Psoas muscle (tissue), 8 donors: Measurements from ENCODE around the gene FBXO9. TPM values are rescaled to one million over a fixed set of nuclear protein-coding genes. Genes with fewer than 3 reads are reported as not detected.

Experiments
- ATAC-seq, 4 donors: fragments of 200-7000 bp; cut with Tn5 transposase; one replicate each; pipeline ENCODE4 v1.9.1; 2020; ENCODE audit warnings: moderate library complexity in 3 of 4, mild to moderate bottlenecking in 2 of 4
- DNase-seq, 2 donors: peaks; one replicate each; pipeline ENCODE4 v3.0.0-alpha.2; 2020
- H3K27ac ChIP-seq: fragments of 200-600 bp; one replicate; pipeline ENCODE4 v1.8.0; 2022
- H3K27me3 ChIP-seq, 3 donors: fragments of 200-600 bp in 1 of 3; one replicate each; pipeline versions ENCODE4 v1.6.1 to v1.8.0; 2013 to 2022; ENCODE audit warnings: low read length in 2 of 3, mild to moderate bottlenecking in 2 of 3, moderate library complexity in 1 of 3; ENCODE audit not compliant: insufficient read depth in 3 of 3
- H3K36me3 ChIP-seq, 2 donors: fragments of 200-600 bp in 1 of 2; one replicate each; pipeline versions ENCODE4 v1.6.1 to v1.8.0; 2013 to 2022; ENCODE audit warnings: low read depth in 1 of 2, mild to moderate bottlenecking in 1 of 2, moderate library complexity in 1 of 2; ENCODE audit not compliant: insufficient read depth in 1 of 2
- H3K4me1 ChIP-seq: fragments of 200-600 bp; one replicate; pipeline ENCODE4 v1.8.0; 2022
- H3K4me3 ChIP-seq: fragments of 200-600 bp; one replicate; pipeline ENCODE4 v1.8.0; 2022; ENCODE audit warnings: mild to moderate bottlenecking
- H3K9me3 ChIP-seq: fragments of 200-600 bp; one replicate; pipeline ENCODE4 v1.8.0; 2022
- CTCF ChIP-seq: fragments of 200-600 bp; IDR thresholded peaks from one replicate; pipeline ENCODE4 v1.8.0; 2022; ENCODE audit warnings: antibody characterized with exemption
- WGBS, 3 donors: extraction: QIAGEN DNeasy Blood & Tissue Kit; methylation state at CpG; one replicate each; pipeline versions ENCODE4 v1.1.6 to v1.1.7; 2013; 5-methylcytosine and 5-hydroxymethylcytosine counted together
- intact Hi-C, 2 donors: fragments of 100-400 bp; cut with DNase I; formaldehyde crosslinking; loops; one replicate each; pipeline versions ENCODE4 v1.11.0 to v1.14.2; 2022
- polyA plus RNA-seq, 3 donors: library from polyadenylated mRNA; stranded (reverse); fragments of 200-250 nt; gene quantifications; one replicate each; pipeline ENCODE4 v1.2.3, GENCODE V29; 2013
- total RNA-seq, 4 donors: library from RNA; stranded (reverse); fragmentation: NEBNext Ultra II Directional in 2 of 4; extraction: Animal tissue kit (Norgen Biotek cat#: 25700) in 2 of 4; gene quantifications; one replicate each; pipeline versions ENCODE4 v1.2.1 to v1.2.4, GENCODE V29; 2021 to 2023
- donor health status: healthy with polysubstance abuse.
- donor health status: DM: no; HTN: no; CAD: no; lungs with moderate emphysema.
- donor health status: Bipolar disorder and iron deficiency.
- donor health status: healthy.
- donor health status: DM: yes; HTN: yes; CAD: no.
- donor health status: DM: no; HTN: no; CAD: no.
- donor health status: DM: no; HTN: no; CAD: no.
- donor health status: DM: yes; HTN: yes; CAD: no.

Gene FBXO9
- total and polyA plus RNA-seq, 7 donors: 23.2 to 74.2 (median 44.3) TPM

GRCh38 chr6:53035549-53036213, 29.5 kb upstream of the FBXO9 start:
- WGBS, 3 donors: 70 to 78% (median 74%) methylated on average over 7 to 8 of the region's 8 CpGs
- Histone ChIP-seq H3K27ac (no peak overlapping the region), H3K4me3 (no peak overlapping the region), H3K27me3 (no peaks in the 10 kb centered on the region), H3K36me3 (peaks cover 6 to 70% of the 10 kb centered on the region in 2 donors), H3K4me1 (peaks cover 23% of the 10 kb centered on the region), H3K9me3 (no peaks in the 10 kb centered on the region)
- ATAC-seq (no peak), DNase-seq (no peak)
- intact Hi-C loops: loop anchor here in 1 of 2 donors (5.0 kb wide), 1 partner anchor 38 kb away; the partner anchor contains the start of gene GSTA4
- no peak for TF ChIP-seq CTCF

- intact Hi-C loops: loop anchor here in 1 of 2 donors (5.0 kb wide), 1 partner anchor 41 kb away; the partner anchor contains the start of gene GSTA4
- ATAC-seq (no peak), DNase-seq (no peak)
- no peak for TF ChIP-seq CTCF
- Histone ChIP-seq H3K9me3 (no peaks in the 10 kb centered on the region), H3K27ac (no peak overlapping the region), H3K4me3 (no peak overlapping the region), H3K4me1 (peaks cover 33% of the 10 kb centered on the region), H3K27me3 (no peaks in the 10 kb centered on the region), H3K36me3 (peaks cover 6 to 61% of the 10 kb centered on the region in 2 donors)
- 30 to 69% (median 34%) methylated on average over 1 of the region's 1 CpG for WGBS, 3 donors
Observed at GRCh38 chr6:53038141-53038540, 27.1 kb upstream of the FBXO9 start.

- ATAC-seq (no peak), DNase-seq (no peak)
- Histone ChIP-seq H3K9me3 (no peaks in the 10 kb centered on the region), H3K36me3 (peaks cover 6 to 59% of the 10 kb centered on the region in 2 donors), H3K27ac (no peak overlapping the region), H3K4me1 (peaks cover 31% of the 10 kb centered on the region), H3K27me3 (no peaks in the 10 kb centered on the region), H3K4me3 (no peak overlapping the region)
- intact Hi-C loops: loop anchor here in 1 of 2 donors (5.0 kb wide), 1 partner anchor 41 kb away; the partner anchor contains the start of gene GSTA4
- no peak for TF ChIP-seq CTCF
Observed at GRCh38 chr6:53038596-53038995, 26.6 kb upstream of the FBXO9 start.

GRCh38 chr6:53041356-53041755, 23.8 kb upstream of the FBXO9 start:
- TF ChIP-seq CTCF: no peak
- no peak for DNase-seq
- Histone ChIP-seq H3K27me3 (no peaks in the 10 kb centered on the region), H3K4me3 (no peak overlapping the region), H3K36me3 (peaks cover 6 to 49% of the 10 kb centered on the region in 2 donors), H3K9me3 (no peaks in the 10 kb centered on the region), H3K27ac (no peak overlapping the region), H3K4me1 (peaks cover 29% of the 10 kb centered on the region)
- no peak for ATAC-seq
- WGBS, 3 donors: 85 to 91% (median 88%) methylated on average over 4 of the region's 4 CpGs
- intact Hi-C loops: loop anchor here in 1 of 2 donors (5.0 kb wide), 1 partner anchor 44 kb away; the partner anchor contains the start of gene GSTA4
